T-helper 9 cell (primary cell): Measurements from ENCODE around the gene ZDHHC3.
"Not testable (repeated sequence)": the region's sequence is repeated elsewhere in the genome, so short reads cannot be mapped to it uniquely, and the experiment has no call there.

Source experiments
- DNase-seq: peaks from one replicate; pipeline ENCODE4 v3.0.0-alpha.2; 2020

ZDHHC3 gene

DNA sequence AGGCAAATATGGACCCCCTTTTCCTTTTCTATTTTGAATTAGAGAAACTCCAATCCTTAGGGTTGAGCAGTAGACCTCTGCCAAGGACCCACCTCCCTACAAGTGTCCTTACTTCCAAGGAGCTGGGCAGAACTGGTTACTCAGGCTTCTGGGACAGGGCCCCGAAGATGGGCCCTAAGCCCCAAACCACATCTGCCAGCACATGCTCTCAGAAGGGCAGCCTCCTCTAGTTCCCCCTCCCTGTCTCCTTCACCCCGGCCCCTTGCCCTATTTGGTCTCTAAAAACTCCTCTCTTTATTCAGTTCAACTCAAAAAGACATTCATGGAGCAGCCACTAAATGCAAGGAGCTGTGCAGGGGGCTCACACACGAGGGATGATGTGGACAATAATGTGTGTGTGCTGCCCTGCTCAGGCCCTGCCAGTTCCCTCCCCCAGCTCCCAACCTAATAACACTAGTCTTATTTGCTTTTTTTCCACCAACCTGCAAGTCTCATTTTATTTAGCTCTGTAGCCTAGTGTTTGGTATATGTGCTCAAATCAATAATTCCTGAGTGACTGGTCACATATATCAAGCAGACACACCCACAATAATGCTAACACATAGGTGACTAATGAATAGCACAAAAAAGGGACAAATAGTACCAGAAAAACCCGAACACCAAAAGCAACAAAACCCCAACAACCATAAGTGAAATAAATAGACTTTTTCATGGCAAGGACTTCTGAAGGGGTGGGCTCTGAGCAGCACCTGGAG, 12.2 kb downstream of the ZDHHC3 start:
- DNase-seq = no peak

DNA sequence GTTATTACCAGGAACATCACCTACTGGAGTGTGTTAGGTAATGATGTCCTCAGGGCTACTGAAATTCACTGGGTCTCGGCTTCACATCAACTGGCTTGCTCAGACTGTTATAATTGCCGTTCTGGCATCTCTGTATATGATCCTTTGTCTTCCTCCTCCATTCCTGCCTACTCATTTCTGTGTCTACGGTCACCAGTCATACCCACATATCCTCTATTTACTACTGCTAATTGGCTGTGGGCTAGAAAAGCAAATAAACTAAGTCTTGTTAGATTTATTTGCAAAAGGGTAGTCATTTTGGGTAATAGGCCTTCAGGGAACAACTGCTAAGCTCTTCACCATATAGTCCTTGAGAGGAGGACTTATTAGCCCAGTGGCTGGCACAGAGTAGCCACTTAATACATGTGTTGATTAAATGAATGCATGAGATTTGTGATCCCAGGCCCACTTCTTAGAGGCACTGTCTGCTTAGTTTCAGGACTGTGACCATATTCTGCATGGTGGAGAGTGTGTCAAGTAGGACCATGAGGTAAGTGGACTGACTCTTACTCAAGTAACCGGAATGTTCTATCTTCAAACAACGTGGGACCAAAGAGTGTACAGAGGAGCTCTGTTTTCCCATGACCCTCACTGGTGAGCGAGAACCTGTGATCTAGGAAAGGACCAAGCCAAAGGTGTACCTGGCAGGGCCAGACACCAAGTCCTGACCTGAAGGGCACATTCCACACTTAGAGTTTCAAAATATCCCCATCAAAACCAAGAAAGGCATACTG, 13.2 kb downstream of the ZDHHC3 start:
- no peak for DNase-seq

DNA sequence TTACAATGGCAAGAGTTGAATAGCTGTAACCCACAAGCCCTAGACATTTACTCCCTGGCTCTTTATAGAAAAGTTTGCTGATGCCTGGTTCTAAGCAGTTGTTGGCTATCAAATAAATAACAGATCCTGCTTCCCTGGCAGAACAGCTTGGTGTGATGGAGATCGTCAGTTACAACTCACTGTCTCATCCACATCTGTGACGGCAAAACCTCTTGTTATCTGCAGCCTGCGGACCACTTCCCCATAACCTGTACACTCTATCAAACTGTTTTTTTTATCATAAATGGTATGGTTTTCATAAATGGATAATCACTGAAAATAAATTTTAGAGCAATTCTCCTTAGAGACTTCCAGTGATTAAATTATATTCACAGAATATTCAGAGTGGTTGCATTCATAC, 14.1 kb downstream of the ZDHHC3 start:
- no peak for DNase-seq

DNA sequence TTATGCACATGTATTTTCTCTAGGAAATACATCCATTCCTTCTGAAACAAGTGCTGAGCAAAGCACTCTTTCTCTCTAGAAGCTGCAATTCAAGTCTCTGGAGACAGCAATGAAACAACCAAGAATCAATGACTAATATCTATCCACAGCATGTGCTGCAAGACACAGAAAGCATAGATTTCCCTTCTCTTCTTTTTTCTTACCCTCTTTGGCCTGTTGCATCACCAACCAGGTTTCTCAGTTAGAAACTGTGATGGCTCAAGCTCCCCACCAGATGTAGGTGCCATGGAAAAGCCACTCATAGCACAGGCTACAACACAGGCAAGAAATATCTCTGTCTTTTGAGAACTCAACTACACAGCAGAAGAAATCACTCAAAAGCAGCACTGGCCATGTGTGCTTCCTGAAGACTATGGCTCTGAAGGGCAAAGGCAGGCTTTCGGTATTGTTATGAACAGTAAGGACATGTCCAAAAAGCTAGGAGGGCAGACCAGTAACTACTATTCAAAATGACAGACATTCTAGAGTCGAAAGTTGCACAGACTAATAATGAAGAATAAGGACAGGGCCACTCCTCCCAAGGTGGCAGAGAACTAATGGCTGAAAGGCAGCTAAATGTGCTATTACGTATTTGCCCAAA, 15.5 kb downstream of the ZDHHC3 start:
- no peak for DNase-seq

DNA sequence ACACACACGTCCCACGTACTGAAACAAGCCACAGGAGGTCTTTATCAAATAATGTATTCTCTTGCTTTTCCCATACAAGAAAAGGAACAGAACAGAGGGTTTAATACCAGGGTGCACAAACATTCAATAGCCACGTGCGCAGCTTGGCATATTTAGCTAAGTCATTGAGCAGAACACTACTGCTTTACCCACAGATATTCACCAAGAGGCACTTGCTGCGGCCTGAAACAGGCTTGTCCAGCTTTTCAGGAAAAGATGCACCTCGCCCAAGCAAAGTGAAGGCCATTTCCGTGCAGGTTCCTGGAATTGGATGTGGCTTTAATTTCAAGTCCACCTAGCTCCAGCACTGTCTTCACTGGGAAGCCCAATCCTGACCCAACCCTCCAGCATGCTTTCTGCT, 17.6 kb downstream of the ZDHHC3 start:
- no peak for DNase-seq

DNA sequence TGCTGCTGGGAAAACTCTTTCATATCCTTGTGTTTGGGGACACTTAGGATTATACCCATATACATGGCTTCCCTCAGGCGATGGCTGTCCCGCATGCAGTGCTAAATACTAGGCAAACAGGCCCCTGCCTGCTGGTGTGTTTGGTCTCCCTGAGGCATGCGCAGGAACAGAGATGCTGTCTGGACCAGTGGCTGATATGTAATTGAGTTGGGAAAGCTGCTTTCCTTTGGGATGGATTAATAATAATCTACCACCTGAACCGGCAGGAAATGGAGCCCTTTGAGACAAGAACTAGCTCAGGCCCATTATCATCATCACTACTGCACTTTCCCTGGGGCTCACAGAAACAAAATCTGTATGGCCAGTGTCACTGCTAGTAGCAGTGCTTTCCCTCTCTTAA, 18.0 kb downstream of the ZDHHC3 start:
- DNase-seq = no peak

DNA sequence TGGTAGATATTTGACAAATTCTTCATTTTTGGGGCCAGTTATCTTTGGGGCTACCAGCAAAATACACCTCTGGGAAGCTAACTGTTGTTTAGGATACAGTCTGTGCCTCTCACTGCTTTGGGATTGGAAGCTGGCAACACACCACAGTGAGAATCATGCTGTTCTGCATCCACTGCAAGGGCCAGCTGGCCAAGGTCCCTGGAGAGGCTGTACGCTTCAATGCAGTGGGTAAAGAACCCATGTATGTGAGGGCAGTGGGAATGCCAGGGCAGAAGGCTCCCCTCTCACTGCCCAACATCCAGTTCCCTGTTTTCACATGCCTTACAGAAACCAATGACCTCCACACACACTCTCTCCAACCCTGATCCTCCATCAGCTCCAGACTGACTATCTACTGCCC, 20.1 kb downstream of the ZDHHC3 start:
- DNase-seq = no peak

DNA sequence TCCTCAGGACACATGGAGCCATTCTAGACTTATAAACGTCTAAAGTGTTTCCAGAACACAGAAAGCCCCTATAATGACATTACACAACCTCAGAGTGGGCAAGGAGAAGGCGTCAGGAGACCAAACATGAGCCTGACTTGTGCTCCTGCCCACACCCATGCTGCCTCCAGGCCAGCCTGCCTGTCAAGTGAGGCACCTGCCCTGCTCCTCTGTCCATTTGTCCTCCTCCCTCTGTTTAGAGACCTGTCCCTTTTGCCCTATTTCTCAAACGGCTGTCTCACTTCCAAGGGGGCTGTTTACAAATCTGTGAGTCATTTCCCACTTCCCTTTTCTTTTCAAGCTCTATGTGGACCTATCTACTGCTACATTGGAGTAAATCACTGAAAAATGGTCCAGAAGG, 21.0 kb downstream of the ZDHHC3 start:
- no peak for DNase-seq

DNA sequence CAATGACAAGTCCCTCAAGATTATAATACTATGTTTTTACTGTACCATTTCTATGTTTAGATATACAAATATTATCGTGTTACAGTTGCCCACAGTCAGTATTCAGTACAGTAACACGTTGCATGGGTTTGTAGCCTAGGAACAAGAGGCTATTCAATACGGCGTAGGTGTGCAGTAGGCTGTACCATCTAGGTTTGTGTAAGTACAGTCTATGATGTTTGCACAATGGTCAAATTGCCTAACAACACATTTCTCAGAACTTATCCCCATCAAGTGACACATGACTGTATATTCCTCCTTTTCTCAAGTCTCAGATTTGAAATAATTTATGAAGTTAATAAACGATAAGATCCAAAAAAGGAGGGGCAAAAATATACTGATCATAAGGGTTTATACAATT, 21.7 kb downstream of the ZDHHC3 start:
- no peak for DNase-seq

DNA sequence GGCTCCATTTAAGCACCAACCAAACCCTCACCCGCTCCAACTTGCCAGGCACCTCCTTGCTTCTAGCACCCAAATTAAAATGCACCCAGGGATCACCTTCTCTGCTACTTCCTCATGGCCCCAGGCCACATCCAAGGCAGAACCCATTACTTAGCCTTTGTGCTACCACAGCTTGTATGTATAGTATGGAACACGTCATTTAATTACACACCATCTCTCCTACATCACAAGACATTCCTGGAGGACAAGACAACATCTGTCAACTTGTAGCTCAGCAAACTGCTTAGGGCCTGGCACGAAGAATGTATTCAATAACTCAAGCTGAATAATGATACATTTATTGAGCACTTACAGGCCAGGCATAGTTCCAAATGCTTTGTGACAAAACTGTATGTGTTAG, 23.3 kb downstream of the ZDHHC3 start:
- no peak for DNase-seq

DNA sequence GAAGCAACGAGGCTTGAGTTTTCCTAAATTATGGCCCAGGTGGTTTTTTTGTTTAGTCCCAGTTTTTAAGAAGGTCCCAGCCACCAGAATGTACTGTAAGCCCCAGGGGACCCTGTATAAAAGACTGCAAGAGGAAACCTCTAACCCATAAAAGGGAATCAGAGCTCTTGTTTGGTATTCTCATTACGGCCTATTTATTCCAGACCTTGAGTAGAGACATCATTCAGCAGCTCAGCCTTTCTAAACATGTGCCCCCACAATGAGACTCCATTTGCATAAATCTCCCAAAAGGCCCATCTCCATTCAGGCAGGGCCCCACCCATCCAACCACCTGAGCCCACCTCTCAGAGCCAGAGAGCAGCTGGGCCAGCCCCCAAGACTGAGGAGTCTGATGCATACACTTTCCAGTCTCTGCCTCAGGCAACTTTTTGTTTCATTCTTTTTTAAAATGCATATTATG, 25.7 kb downstream of the ZDHHC3 start:
- DNase-seq = no peak

DNA sequence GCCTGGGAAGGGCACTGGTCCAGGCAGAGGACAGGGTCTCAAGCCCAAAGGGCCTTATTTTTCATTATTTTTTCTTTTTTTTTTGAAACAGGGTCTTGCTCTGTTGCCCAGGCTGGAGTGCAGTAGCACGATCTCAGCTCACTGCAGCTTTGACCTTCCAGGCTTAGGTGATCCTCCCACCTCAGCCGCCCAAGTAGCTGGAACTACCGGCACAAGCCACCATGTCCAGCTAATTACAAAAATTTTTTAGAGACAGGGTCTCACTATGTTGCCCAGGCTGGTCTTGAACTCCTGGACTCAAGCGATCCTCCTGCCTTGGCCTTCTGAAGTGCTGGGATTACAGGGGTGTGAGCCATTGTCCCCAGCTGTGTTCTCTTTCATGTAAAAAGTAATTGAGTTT, 26.2 kb downstream of the ZDHHC3 start:
- not testable (repeated sequence) for DNase-seq

DNA sequence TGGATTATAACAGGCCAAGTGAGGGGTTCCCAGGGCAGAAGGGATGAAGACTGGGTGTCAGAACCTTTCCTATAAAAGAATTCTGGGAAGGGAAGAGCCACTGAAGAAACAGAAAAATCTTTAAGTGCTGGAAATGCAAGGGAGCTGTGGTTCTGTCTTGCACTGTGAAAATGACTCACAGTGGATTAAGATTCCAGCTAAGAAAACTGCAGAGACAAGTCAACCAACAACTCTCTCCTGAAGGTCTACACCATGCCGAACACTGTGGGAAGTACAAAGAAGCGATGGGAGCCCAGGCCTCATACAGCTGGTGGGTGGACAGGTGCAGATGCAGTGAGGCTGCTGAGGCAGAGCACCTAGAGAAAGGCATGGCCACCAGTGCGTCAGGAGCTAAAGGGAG, 27.7 kb downstream of the ZDHHC3 start:
- no peak for DNase-seq

DNA sequence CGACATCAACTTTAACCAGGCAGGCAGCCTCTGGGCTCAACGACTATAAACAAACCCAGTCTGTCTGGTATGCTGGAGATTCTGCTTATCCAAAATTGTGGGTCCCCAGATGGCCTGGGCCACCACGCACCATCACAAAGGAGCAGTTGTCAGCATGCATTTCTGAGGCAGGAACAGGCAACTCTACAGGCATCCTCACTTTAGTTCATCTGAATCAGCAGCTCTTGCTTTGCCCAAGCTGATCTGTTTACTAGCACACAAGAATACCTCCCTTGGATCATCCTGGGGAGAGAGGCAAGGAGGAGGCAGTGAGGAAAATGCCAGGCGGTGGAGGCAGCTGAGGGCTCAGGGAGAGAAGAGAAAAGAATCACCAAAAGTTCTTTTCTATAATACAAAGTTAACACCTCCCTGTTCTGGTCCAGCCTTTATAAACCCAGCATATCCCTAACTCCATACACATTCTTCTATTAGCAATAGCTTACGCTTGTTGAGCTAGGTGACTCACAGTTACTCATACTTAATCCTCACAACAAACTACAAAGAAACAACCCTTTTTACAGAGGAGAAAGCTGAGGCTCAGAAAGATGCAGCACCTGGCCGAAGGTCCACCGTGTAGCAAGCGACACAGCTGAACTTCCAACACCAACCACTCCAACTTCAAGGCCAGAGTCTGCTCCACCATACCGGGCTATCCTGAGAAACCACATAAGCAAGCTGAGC, 33.6 kb downstream of the ZDHHC3 start:
- no peak for DNase-seq

DNA sequence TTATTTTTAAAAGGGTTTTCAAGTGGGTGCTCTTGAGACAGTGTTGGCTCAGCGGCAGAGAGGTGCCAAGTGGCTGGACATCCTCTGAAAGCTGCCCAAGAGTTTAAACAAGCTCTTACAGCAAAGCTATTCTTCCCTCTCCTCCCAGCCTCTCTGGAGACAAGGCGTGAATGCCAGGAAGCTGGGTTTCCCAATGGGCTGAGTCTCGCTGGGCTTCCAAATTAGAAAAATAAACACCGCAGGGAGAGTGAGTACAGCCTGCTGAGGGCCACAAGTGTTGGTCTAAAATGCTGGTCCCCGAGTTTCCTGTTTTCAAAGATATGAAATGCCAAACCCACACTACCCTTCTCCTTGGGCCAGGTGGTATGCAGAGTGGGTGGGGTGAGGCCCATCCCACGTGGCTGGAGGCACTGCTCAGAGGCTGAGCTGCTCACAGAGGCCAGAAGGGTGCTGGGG, 36.4 kb downstream of the ZDHHC3 start:
- no peak for DNase-seq

DNA sequence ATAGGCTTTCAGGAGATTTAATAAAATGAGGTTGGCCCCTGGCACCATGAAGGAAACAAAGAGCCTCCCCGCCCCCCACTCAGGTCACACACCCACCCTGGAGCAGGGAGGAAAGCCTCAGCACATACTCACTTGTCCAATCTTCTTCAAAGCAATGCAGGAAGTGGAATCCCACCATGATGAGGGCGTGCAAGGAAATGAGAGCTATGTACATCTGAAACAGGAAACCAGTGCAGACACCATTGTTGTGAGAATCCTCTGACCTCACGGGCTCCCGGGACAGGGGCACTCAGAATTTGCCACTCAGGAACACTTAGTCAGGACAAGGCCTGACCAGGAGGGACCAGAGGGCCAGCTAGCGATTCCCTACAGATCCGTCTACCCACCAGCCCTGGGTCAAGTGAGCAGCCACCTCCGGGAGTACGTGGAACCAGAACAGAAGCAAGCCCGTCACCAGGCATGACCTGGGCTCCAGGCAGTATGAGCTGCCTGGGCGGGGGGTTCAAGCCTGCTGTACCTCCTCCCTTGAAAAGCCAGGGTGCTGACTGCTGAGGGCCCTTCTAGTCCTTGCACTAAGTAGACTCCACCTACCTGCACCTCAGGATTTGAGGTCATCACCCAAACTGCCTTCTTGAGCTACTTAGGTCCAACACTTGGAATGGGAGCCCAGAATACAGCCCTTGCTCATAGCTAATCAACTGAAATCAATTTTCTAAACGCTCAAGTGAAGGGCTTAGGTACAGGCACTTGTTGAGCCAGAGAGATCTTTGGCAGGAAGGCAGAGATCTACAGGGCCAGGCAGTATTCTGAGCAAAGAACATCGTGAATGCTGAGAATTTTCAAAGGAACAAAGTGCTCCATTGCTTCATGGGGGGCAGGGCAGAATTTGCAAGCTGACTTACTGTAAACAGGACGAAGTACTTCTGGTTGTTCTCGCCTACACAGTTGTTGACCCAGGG, 42.7 kb downstream of the ZDHHC3 start:
- DNase-seq = no peak

DNA sequence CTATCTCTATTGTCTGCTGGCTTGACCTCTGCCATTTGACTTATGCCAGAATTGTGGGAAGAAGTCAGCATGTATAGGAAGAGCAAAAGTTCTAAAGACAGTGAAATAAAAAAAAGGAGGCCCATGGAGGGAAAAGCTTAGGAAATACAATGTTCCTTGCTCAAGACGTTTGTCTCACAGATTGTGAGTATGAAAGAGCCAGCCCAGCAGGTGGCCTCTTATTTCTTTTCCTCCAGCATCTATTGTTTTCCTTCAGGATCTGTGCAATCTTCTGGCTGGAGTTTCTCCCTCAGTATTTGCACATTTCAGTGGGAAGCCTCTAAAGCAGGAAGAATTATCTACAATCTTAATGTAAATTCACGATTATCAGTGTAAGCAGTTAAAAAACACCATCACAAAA, 43.7 kb downstream of the ZDHHC3 start:
- DNase-seq = no peak

DNA sequence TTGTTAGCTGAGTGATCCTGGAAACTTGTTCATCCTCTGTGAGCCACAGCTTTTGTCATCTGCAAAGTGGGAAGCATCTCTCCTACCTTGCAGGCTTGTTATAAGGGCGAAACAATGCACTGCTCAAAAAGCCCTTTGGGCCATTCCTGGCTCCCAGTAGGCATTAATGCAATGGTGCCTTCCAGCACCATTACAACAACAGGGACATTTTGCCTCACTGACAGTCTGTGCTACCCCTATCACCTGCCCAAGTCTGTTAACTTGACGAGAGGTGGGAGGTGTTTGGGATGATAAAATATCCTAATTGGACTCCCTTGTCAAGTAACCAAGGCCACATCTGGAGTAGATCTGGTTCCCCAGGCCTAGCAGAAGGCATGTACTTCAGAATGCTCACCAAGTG, 44.2 kb downstream of the ZDHHC3 start:
- DNase-seq = no peak

DNA sequence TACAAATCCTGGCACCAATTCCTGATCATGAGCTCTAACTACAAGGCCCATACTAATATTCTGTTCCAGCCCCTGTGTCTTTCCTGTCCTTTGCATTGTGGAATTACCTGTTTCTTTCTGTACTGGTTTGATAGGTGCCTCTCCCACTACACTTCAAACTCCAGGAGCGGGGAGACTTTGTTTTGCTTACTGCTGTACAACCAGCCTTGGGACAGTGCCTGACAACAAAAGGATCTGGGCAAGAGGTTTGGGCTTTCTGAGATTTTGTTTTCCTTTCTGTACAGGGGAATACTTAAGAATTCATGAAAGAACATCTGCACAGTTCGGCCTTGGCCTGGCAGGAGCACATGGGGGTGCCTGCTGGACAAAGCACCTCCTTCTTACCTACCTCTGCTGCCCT, 45.1 kb downstream of the ZDHHC3 start:
- no peak for DNase-seq

DNA sequence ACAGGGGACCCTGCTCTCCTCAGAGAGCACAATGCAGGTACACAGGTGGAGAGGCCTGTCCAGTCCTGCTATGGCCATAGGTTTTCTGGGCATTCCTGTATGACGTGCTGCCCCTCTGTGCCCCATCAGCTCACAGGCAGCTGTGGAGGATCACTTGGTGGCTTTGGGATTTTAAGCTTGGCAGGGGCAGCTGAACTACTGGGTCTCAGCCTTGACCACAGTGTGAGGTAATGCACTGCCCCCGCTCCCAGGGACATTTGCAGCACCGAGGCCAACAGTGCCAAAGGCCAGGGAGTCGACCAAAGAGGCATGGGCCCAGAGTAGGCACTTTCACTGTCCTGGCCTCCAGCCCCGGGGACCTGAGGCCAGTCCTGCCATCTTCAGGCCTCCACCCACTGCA, 46.2 kb downstream of the ZDHHC3 start:
- no peak for DNase-seq

DNA sequence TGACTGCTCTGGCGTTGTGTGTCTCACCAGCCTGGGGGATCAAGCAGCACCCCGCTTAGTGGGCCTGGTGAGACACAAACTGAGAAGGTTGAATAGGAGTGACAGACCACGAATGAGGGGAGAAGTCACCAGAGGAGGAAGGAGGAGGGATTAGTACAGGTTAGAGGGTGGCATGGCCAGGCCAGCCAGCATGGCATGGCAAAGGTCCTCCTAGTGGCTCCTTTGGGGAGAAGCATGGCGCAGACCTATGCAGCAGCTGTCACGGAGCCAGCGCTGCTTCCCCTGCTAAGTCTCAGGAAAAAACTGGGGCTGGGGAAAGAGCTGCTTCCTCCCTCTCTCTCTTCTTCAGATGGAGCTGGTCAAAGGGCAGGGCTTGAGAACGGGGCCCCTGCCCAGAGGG, 48.6 kb downstream of the ZDHHC3 start:
- DNase-seq = no peak

DNA sequence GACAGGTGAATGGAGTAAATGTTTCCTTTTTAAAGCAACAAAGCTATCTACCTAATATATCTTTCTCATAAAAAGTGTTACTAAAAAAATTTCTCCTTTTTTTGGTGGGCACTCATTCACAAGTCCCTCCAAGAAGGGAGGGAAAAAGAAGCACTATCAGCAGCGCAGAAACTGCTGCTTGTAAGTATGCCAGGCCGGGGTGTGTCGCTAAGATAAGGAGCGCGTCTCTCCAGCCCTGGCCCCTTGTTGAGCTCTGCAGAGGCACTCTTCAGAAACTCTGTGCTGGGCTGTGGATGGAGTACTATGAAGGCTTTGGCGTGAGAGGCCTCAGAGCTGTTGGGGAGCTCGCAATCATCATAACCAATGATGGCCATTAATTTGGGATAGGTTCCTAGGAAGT, 49.1 kb downstream of the ZDHHC3 start:
- no peak for DNase-seq
